Endothelial cell of umbilical vein (primary cell): ENCODE data around the gene ZNF3. TPM values are rescaled to one million over a fixed set of nuclear protein-coding genes. Genes with fewer than 3 reads are reported as not detected.

Source experiments
- Bru-seq: library from RNA; stranded (reverse); fragments of 400-500 nt; gene quantifications from one replicate; lab custom pipeline; 2021; lab: Mats Ljungman, UMichigan
- BruChase-seq, 2 experiments: library from RNA; stranded (reverse); fragments of 400-500 nt; gene quantifications; one replicate each; lab custom pipeline; 2021; lab: Mats Ljungman, UMichigan
- BruUV-seq: library from RNA; stranded (reverse); fragments of 400-500 nt; replicated peaks from 2 replicates; lab custom pipeline; 2021; lab: Mats Ljungman, UMichigan
- CTCF ChIA-PET: fragments of 300-600, 350-600 bp; sonication (Branson Sonifier 250); formaldehyde crosslinking; loops from one replicate; lab custom pipeline; 2021; ENCODE audit warnings: antibody characterized with exemption, inconsistent platforms; lab: Charles Lee
- POLR2A ChIA-PET: fragments of 300-600, 350-600 bp; sonication (Branson Sonifier 250); formaldehyde crosslinking; loops from one replicate; lab custom pipeline; 2021; ENCODE audit warnings: antibody characterized with exemption, inconsistent platforms; lab: Charles Lee
- DNase-seq: peaks from one replicate; pipeline ENCODE4 v3.0.0-alpha.2; 2011; ENCODE audit warnings: low read depth, low spot score
- FAIRE-seq: peaks from 2 replicates; lab custom pipeline; 2011; peaks lifted over from hg19 to GRCh38; lab: Jason Lieb, UNC
- H2AFZ ChIP-seq: 2 replicates; pipeline ENCODE4 v1.6.0; 2012; ENCODE audit warnings: low read depth, low read length, control low read depth, inconsistent platforms
- H3K27ac ChIP-seq: 2 replicates; pipeline ENCODE4 v1.5.1; 2011; ENCODE audit warnings: low read depth, mild to moderate bottlenecking, control low read depth, low read length, moderate library complexity; ENCODE audit not compliant: insufficient read depth
- H3K27me3 ChIP-seq, 2 experiments: 2 replicates each; pipeline versions ENCODE4 v1.6.0 to v1.6.1; 2011; ENCODE audit warnings: low read length in 2 of 2, mixed read lengths in 1 of 2; ENCODE audit not compliant: control insufficient read depth in 2 of 2, insufficient read depth in 2 of 2
- H3K36me3 ChIP-seq, 2 experiments: 2 replicates in 1 of 2; 3 replicates in 1 of 2; pipeline ENCODE4 v1.5.1; 2011; ENCODE audit warnings: low read length in 2 of 2, mild to moderate bottlenecking in 1 of 2, moderate library complexity in 1 of 2; ENCODE audit not compliant: control insufficient read depth in 2 of 2, insufficient read depth in 2 of 2; ENCODE audit errors: extremely low read depth in 1 of 2
- H3K4me1 ChIP-seq: 3 replicates; pipeline ENCODE4 v1.5.1; 2011; ENCODE audit warnings: mild to moderate bottlenecking, low read length; ENCODE audit not compliant: control insufficient read depth, insufficient read depth; ENCODE audit errors: extremely low read depth
- H3K4me2 ChIP-seq: 2 replicates; pipeline ENCODE4 v1.6.1; 2011; ENCODE audit warnings: low read length, control low read depth, mixed read lengths; ENCODE audit not compliant: insufficient read depth
- H3K4me3 ChIP-seq, 3 experiments: fragments of 200-600 bp in 1 of 3; sonication (generic), shearing (Covaris generic) in 1 of 3; replicated peaks in 1 of 3; 2 replicates each; pipeline ENCODE4 v1.5.1; 2011 to 2016; ENCODE audit warnings: control low read depth in 3 of 3, low read length in 3 of 3, mild to moderate bottlenecking in 2 of 3, inconsistent platforms in 1 of 3, low read depth in 1 of 3, moderate library complexity in 1 of 3; ENCODE audit not compliant: insufficient read depth in 1 of 3
- H3K79me2 ChIP-seq: 2 replicates; pipeline ENCODE4 v1.6.0; 2012; ENCODE audit warnings: low read length, inconsistent platforms; ENCODE audit not compliant: control insufficient read depth, insufficient read depth
- H3K9ac ChIP-seq: replicated peaks from 2 replicates; pipeline ENCODE3; 2011; ENCODE audit warnings: low read length, control low read depth; ENCODE audit not compliant: insufficient read depth; ENCODE audit errors: extremely low read depth
- H3K9me1 ChIP-seq: replicated peaks from 3 replicates; pipeline ENCODE4 v1.6.0; 2011; ENCODE audit warnings: mild to moderate bottlenecking, low read length; ENCODE audit not compliant: control insufficient read depth, insufficient read depth; ENCODE audit errors: extremely low read depth
- H3K9me3 ChIP-seq: replicated peaks from 2 replicates; pipeline ENCODE4 v1.5.1; 2012; ENCODE audit warnings: low read length, inconsistent platforms; ENCODE audit not compliant: control insufficient read depth, insufficient read depth
- H4K20me1 ChIP-seq: replicated peaks from 2 replicates; pipeline ENCODE3; 2011; ENCODE audit warnings: mild to moderate bottlenecking, low read length; ENCODE audit not compliant: control insufficient read depth, insufficient read depth; ENCODE audit errors: extremely low read depth
- CTCF ChIP-seq, 2 donors: IDR thresholded peaks; 1 replicate in 1 of 2; 2 replicates in 1 of 2; pipeline ENCODE4 v1.5.1; 2011; ENCODE audit warnings: low read length in 2 of 2, mild to moderate bottlenecking in 2 of 2, moderate library complexity in 2 of 2, control low read depth in 1 of 2, inconsistent platforms in 1 of 2, low read depth in 1 of 2; ENCODE audit not compliant: insufficient read depth in 1 of 2; ENCODE audit errors: extremely low read depth in 1 of 2
- FOS ChIP-seq: IDR thresholded peaks from 2 replicates; pipeline ENCODE4 v1.6.1; 2011; ENCODE audit warnings: mild to moderate bottlenecking, low read length, moderate library complexity, borderline replicate concordance; ENCODE audit not compliant: insufficient read depth
- GATA2 ChIP-seq: IDR thresholded peaks from 2 replicates; pipeline ENCODE4 v1.7.0; 2011; ENCODE audit warnings: low read depth, mild to moderate bottlenecking, moderate library complexity, mixed read lengths, low read length; ENCODE audit not compliant: insufficient read length, insufficient read depth
- JUN ChIP-seq: IDR thresholded peaks from 2 replicates; pipeline ENCODE4 v1.6.1; 2011; ENCODE audit warnings: borderline replicate concordance, low read depth; ENCODE audit not compliant: insufficient read length, insufficient read depth
- MAX ChIP-seq: IDR thresholded peaks from 2 replicates; pipeline ENCODE4 v1.6.1; 2011; ENCODE audit not compliant: insufficient read depth, insufficient read length
- MYC ChIP-seq: IDR thresholded peaks from one replicate; pipeline ENCODE4 v1.6.1; 2011; ENCODE audit warnings: mild to moderate bottlenecking, low read depth, low read length
- POLR2A ChIP-seq: IDR thresholded peaks from 2 replicates; pipeline ENCODE4 v1.6.1; 2012; ENCODE audit warnings: low read depth, mild to moderate bottlenecking, control low read depth, low read length
- POLR2AphosphoS5 ChIP-seq: IDR thresholded peaks from 2 replicates; pipeline ENCODE4 v1.6.1; 2012; ENCODE audit warnings: low read depth, mild to moderate bottlenecking, control low read depth, low read length, moderate library complexity; ENCODE audit not compliant: insufficient read depth
- dilution Hi-C: fragments of 300-500 bp; cut with MboI; formaldehyde crosslinking; loops from one replicate; pipeline ENCODE4 v1.15.0; 2019; ENCODE audit warnings: low sequenced_read_pairs; ENCODE audit not compliant: extremely low pct_ligation_motif_present
- intact Hi-C: fragments of 100-400 bp; cut with micrococcal nuclease; formaldehyde crosslinking; loops from one replicate; pipeline ENCODE4 v1.10.0; 2022
- long read RNA-seq: library from polyadenylated mRNA; stranded (forward); transcript quantifications from one replicate; pipeline ENCODE4 v2.0.0, GENCODE V29; 2021
- polyA minus RNA-seq, 3 experiments: library from RNA; depleted of rRNA, polyadenylated mRNA; stranded (reverse); fragments of >200 nt; gene quantifications; 1 replicate in 1 of 3; 2 replicates in 2 of 3; pipeline ENCODE4 v1.2.3, GENCODE V29; 2011
- polyA plus RNA-seq, 4 experiments: library from polyadenylated mRNA; depleted of rRNA in 3 of 4; stranded (reverse) in 3 of 4; unstranded in 1 of 4; fragments of >200 nt; gene quantifications; 2 replicates each; pipeline versions ENCODE4 v1.2.1 to v1.2.3, GENCODE V29; 2011 to 2012; ENCODE audit warnings: missing spikeins in 1 of 4
- total RNA-seq: library from RNA; stranded (reverse); gene quantifications from 2 replicates; pipeline ENCODE4 v1.2.3, GENCODE V29; 2021

ZNF3 gene
- total RNA-seq = 30.9 and 31.1 TPM in 2 replicates
- polyA plus RNA-seq = 20.1 and 21.8 TPM in 2 replicates
- 16.4 and 18.1 TPM in 2 replicates for polyA plus RNA-seq (2011; cell fraction: cytosol; rRNA removed)
- 92.5 and 96.6 TPM in 2 replicates for polyA plus RNA-seq (2011; cell fraction: nucleus; rRNA removed)
- polyA plus RNA-seq (2012) = 16.4 and 21.6 TPM in 2 replicates
- polyA minus RNA-seq = 44.7 and 59.7 TPM in 2 replicates
- 8.2 TPM for polyA minus RNA-seq (2011; cell fraction: cytosol; rRNA and poly(A)+ RNA removed)
- 57.9 and 89.1 TPM in 2 replicates for polyA minus RNA-seq (2011; cell fraction: nucleus; rRNA and poly(A)+ RNA removed)
- percentile 82 among the genes with signal in this experiment for Bru-seq, nascent RNA
- BruChase-seq, experiment 1, labeled RNA remaining after a 6-hour chase = percentile 72 among the genes with signal in this experiment
- BruChase-seq, experiment 2, labeled RNA remaining after a 2-hour chase = percentile 82 among the genes with signal in this experiment
- long read RNA-seq, transcript ZNF3-202 (6 exons, 2,799 nt) = major isoform, 12 of 30 reads
- long read RNA-seq, partial matches to known transcripts = 3 of 30 reads
- long read RNA-seq, other reads (novel, unspliced or antisense) = 9 of 30 reads

DNA sequence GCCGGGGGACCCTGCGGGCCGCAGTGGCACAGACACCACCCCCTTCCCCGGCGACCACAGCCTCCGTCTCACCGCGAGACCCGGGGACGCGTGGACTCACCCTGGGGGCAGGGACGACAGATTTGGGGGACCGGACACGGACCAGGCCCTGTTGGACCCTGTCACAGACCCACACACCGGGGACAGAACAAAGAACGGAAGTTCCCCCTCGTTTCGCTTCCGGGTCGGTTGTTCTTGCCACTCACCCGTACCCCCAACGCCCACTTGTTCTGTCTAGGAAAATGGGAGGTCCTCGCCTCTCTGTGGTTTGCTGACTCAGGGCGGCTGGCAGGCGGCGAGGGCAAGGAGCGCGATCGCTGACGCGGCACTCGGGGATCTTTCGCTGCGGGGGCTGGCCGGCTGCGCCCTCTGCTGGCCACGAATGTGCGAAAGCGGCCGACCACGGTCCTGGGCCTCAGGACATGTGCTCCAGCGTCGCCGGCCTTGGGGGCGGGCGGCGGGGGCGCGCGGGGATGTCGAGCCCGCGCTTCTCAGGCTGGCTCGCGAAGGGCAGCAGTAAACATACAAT, at the start of gene ZNF3:
TSS of gene ZNF3 (minus strand) at position 189 of the 568 bp plus-strand sequence. CDS start 4,366 bp downstream, outside the sequence.
- no peak within 1 kb of the TSS for H2AFZ ChIP-seq
- peak within 1 kb of the TSS; percentile 85 to 92 (median 89) for H3K4me3 ChIP-seq
- peaks cover 41% of the 10 kb centered on the region for H3K79me2 ChIP-seq
- no peaks in the 10 kb centered on the region for H4K20me1 ChIP-seq
- H3K9me1 ChIP-seq = no peaks in the 10 kb centered on the region
- H3K4me1 ChIP-seq = peaks cover 19% of the 10 kb centered on the region
- TF ChIP-seq FOS (peak; percentile 67), POLR2A (peak; percentile 86), GATA2 (no peak), MYC (peak; percentile 58), POLR2AphosphoS5 (peak; percentile 87), JUN (no peak), MAX (peak; percentile 74), CTCF (IDR thresholded peaks at IDR 0.05; ENCODE audit: extremely low read depth in 1 of 2, insufficient read depth in 1 of 2, low read depth in 1 of 2, low read length in 2 of 2) (peak; percentile 96 to 98)
- no peaks in the 10 kb centered on the region for H3K9me3 ChIP-seq
- CTCF ChIA-PET = interaction anchor here (0.9 to 1.9 kb wide), 7 partner anchors 18 to 91 kb away, joined by 3 to 17 read pairs (median 5); partner anchors contain the start of genes AP4M1, MBLAC1 and MCM7
- H3K36me3 ChIP-seq = peaks cover 3 to 10% of the 10 kb centered on the region in 2 experiments
- peak within 1 kb of the TSS; percentile 78 for H3K27ac ChIP-seq
- BruUV-seq = no TSS peak
- peak within 1 kb of the TSS; percentile 70 for H3K4me2 ChIP-seq
- intact Hi-C loops (loop anchor here (1.0 to 10.0 kb wide), 5 partner anchors 20 to 167 kb away; partner anchors contain the start of genes AP4M1, MCM7, TRIM4 and ZKSCAN1), dilution Hi-C loops (no loop called here)
- H3K9ac ChIP-seq = peak within 1 kb of the TSS; percentile 92
- FAIRE-seq (peak; percentile 99), DNase-seq (peak; percentile 100)
- H3K27me3 ChIP-seq = no peaks in the 10 kb centered on the region
- POLR2A ChIA-PET = interaction anchor here (1.1 to 1.5 kb wide), 2 partner anchors 20 kb away, joined by 8 to 15 read pairs; partner anchors contain the start of genes AP4M1 and MCM7
